Thyroid gland (tissue), 4 donors: ENCODE results near the gene SMR3B.

Source experiments
- CTCF ChIP-seq, 6 experiments: fragments of 200-600 bp in 3 of 6; fragments of 450-650 bp in 3 of 6; sonication (generic) in 3 of 6; IDR thresholded peaks; one replicate each; pipeline ENCODE4 v1.5.1; 2016 to 2019; ENCODE audit warnings: antibody characterized with exemption in 6 of 6, mild to moderate bottlenecking in 2 of 6, inconsistent platforms in 1 of 6, moderate library complexity in 1 of 6
- POLR2A ChIP-seq, 2 donors: fragments of 450-650 bp; IDR thresholded peaks; one replicate each; pipeline ENCODE4 v1.6.1; 2017; ENCODE audit warnings: antibody characterized with exemption in 2 of 2, mild to moderate bottlenecking in 2 of 2, moderate library complexity in 1 of 2

- TF ChIP-seq CTCF (IDR thresholded peaks at IDR 0.05) = no peak
- TF ChIP-seq POLR2A (IDR thresholded peaks at IDR 0.05) = no peak
Measured at GRCh38 chr4:70402762-70403161, 19.8 kb downstream of the SMR3B start.
